Uterus (tissue), 4 donors: Measurements from ENCODE around the gene PRR15. TPM values are rescaled to one million over a fixed set of nuclear protein-coding genes. Genes with fewer than 3 reads are reported as not detected.

Source experiments
- DNase-seq, 2 donors: peaks; one replicate each; pipeline ENCODE4 v3.0.0-alpha.2; 2019 to 2020
- H3K27ac ChIP-seq, 2 donors: fragments of 200-600 bp; sonication (generic); 1 replicate in 1 of 2; 2 replicates in 1 of 2; pipeline ENCODE4 v1.5.1; 2016 to 2018
- H3K27me3 ChIP-seq, 2 donors: fragments of 200-600 bp; sonication (generic); one replicate each; pipeline ENCODE4 v1.5.1; 2018 to 2019; ENCODE audit warnings: control low read depth in 1 of 2
- H3K36me3 ChIP-seq, 2 donors: fragments of 200-600 bp; sonication (generic); one replicate each; pipeline ENCODE4 v1.5.1; 2019; ENCODE audit warnings: control low read depth in 1 of 2
- H3K4me1 ChIP-seq, 2 donors: fragments of 200-600 bp; sonication (generic); one replicate each; pipeline ENCODE4 v1.5.1; 2018 to 2019; ENCODE audit warnings: control low read depth in 1 of 2
- H3K4me3 ChIP-seq, 2 donors: fragments of 200-600 bp; sonication (generic); 1 replicate in 1 of 2; 2 replicates in 1 of 2; pipeline ENCODE4 v1.5.1; 2018 to 2019; ENCODE audit warnings: mild to moderate bottlenecking in 1 of 2
- H3K9me3 ChIP-seq, 2 donors: fragments of 200-600 bp; sonication (generic); one replicate each; pipeline ENCODE4 v1.5.1; 2019; ENCODE audit warnings: control low read depth in 1 of 2
- POLR2A ChIP-seq, 2 donors: fragments of 450-650 bp; IDR thresholded peaks; one replicate each; pipeline ENCODE4 v1.6.1; 2016; ENCODE audit warnings: antibody characterized with exemption in 2 of 2, mild to moderate bottlenecking in 1 of 2, moderate library complexity in 1 of 2
- intact Hi-C: fragments of 100-400 bp; cut with DNase I; formaldehyde crosslinking; loops from one replicate; pipeline ENCODE4 v1.15.1; 2023; ENCODE audit warnings: low total_unique reads
- total RNA-seq, 4 donors: library from RNA; depleted of rRNA in 3 of 4; stranded (reverse); fragments of >200 nt in 3 of 4; gene quantifications; one replicate each; pipeline versions ENCODE4 v1.1.0 to v1.2.4, GENCODE V29; 2014 to 2023
- TF ChIP-seq, protein P1 (sequence below), 4 experiments: fragments of 200-600 bp in 2 of 4; fragments of 450-650 bp in 2 of 4; sonication (generic) in 2 of 4; IDR thresholded peaks; one replicate each; pipeline ENCODE4 v1.5.1; 2016 to 2019; ENCODE audit warnings: antibody characterized with exemption in 4 of 4, mild to moderate bottlenecking in 2 of 4, moderate library complexity in 1 of 4
- donor health status: DM: yes; HTN: yes; CAD: no.

Gene PRR15
- total RNA-seq, 4 donors from 2014 or later = 1.8 to 2.3 TPM; not detected in 2

DNA sequence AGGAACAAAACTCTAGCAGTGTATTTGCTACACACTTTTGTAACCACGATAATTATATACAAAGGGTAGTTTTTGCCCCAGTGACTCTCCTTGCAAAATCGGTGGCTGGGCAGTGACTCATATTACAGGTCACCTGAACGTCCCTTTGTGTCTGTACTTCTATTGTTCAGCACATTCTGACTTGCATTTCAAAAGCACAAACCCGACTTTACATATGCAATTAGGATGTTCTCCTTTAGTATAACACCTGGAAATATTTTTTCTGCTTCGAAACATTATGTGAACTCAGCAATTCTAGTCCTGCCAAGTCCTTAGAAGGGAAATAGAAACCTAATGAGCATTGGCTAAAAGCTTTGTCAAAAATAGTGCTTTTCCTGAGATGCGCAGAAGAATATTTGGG is 6.0 kb downstream of the PRR15 start:
- intact Hi-C loops = no loop called here
- Histone ChIP-seq H3K9me3 (no peaks in the 10 kb centered on the region), H3K4me1 (no peaks in the 10 kb centered on the region), H3K4me3 (no peak overlapping the region), H3K36me3 (no peaks in the 10 kb centered on the region), H3K27me3 (no peaks in the 10 kb centered on the region), H3K27ac (no peak overlapping the region)
- TF ChIP-seq, protein P1, sequence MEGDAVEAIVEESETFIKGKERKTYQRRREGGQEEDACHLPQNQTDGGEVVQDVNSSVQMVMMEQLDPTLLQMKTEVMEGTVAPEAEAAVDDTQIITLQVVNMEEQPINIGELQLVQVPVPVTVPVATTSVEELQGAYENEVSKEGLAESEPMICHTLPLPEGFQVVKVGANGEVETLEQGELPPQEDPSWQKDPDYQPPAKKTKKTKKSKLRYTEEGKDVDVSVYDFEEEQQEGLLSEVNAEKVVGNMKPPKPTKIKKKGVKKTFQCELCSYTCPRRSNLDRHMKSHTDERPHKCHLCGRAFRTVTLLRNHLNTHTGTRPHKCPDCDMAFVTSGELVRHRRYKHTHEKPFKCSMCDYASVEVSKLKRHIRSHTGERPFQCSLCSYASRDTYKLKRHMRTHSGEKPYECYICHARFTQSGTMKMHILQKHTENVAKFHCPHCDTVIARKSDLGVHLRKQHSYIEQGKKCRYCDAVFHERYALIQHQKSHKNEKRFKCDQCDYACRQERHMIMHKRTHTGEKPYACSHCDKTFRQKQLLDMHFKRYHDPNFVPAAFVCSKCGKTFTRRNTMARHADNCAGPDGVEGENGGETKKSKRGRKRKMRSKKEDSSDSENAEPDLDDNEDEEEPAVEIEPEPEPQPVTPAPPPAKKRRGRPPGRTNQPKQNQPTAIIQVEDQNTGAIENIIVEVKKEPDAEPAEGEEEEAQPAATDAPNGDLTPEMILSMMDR (IDR thresholded peaks at IDR 0.05) = no peak
- TF ChIP-seq POLR2A (IDR thresholded peaks at IDR 0.05) = no peak
- DNase-seq = no peak

DNA sequence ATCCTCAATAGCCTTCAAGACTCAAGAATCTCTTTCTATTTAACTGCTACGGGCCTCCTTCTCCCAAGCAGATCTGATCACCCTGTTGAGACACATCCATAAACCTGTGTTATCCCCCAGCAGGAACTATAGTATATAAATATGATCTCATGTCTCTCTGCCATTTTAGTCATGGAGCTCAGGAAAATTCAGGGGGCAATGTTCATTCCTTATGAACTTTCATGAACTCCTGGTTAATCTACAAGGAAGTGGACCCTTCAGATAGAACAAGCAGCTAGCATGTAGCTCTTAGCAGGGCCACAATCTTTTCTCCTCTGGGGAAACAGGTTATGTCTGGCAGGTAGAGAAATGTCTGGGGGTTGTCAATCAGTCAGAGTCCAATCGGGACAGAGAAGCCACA is 8.9 kb downstream of the PRR15 start:
- no peak for DNase-seq
- peaks cover 0 to 4% of the 10 kb centered on the region in 2 donors for H3K9me3 ChIP-seq
- H3K27ac ChIP-seq = no peak overlapping the region
- no peak overlapping the region for H3K4me3 ChIP-seq
- H3K4me1 ChIP-seq = no peaks in the 10 kb centered on the region
- intact Hi-C loops = no loop called here
- TF ChIP-seq, protein P1 (IDR thresholded peaks at IDR 0.05) = no peak
- no peak for TF ChIP-seq POLR2A (IDR thresholded peaks at IDR 0.05)
- no peaks in the 10 kb centered on the region for H3K27me3 ChIP-seq
- H3K36me3 ChIP-seq = no peaks in the 10 kb centered on the region

DNA sequence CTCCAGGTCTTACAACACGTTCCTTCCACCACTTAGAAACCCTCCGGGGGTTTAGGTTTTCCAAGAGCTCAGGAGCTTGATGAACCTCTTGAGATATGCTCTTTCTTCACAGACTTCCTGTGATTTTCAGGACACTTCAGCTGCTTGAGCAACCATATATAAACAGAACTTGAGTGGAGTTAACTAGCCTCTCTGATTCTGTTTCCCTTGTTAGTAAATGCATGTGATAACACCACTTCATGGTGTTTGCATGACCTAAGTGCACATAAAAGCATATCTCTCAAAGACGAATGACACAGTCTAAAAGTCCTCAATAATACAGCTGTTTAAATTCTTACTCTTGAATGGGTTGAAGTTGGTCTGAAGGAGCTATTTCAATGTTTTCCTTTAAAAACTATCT is 9.9 kb downstream of the PRR15 start:
- no peak overlapping the region for H3K27ac ChIP-seq
- intact Hi-C loops = no loop called here
- TF ChIP-seq, protein P1 (IDR thresholded peaks at IDR 0.05) = no peak
- no peaks in the 10 kb centered on the region for H3K36me3 ChIP-seq
- no peak for DNase-seq
- H3K27me3 ChIP-seq = no peaks in the 10 kb centered on the region
- H3K4me1 ChIP-seq = no peaks in the 10 kb centered on the region
- no peak overlapping the region for H3K4me3 ChIP-seq
- H3K9me3 ChIP-seq = peaks cover 0 to 4% of the 10 kb centered on the region in 2 donors

DNA sequence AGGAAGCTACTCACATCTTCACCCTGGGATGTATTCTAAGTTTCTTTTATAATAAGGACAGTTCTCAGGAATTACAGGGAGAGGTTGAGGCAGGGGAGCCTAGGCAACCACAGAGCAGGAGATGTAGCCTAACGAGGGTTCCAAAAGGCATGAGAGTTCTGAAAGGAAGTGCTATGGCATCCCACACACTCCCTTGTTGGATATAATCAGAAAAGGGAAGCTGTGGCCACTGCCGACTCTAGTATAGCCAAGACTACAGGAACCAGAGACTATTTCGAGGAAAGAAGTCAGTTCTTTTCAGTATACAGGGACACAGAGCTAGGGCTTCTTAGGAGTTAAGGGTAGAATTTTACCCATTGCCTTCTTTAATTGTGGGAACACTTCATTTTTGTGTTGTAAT is 11.0 kb downstream of the PRR15 start:
- Histone ChIP-seq H3K27ac (no peak overlapping the region), H3K4me1 (no peaks in the 10 kb centered on the region), H3K36me3 (no peaks in the 10 kb centered on the region), H3K4me3 (no peak overlapping the region), H3K9me3 (peaks cover 0 to 4% of the 10 kb centered on the region in 2 donors), H3K27me3 (no peaks in the 10 kb centered on the region)
- intact Hi-C loops = no loop called here
- TF ChIP-seq, protein P1 (IDR thresholded peaks at IDR 0.05) = no peak
- TF ChIP-seq POLR2A (IDR thresholded peaks at IDR 0.05) = no peak
- DNase-seq = no peak

DNA sequence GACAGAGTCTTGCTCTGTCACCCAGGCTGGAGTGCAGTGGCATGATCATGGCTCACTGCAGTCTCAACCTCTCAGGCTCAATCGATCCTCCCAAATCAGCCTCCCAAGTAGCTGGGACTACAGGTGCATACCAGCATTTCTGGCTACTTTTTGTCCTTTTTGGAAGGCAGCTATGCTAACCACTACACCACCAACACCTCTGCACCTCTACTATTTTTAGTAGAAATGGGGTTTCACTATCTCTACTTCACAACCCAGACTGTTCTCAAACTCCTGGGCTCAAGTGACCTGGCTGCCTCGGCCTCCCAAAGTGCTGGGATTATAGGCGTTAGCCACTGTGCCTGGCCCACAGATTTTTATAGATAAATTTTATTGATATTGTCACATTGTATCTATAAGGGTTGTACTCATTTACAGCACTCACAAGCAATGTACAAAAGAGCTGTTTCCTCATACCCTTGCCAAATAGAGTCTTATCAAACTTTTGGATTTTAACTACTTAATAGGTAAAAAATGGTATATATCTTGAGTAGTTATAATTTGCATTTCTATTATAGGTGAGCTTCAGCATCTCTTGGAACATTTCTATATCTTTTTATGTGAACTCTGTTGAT is 23.7 kb downstream of the PRR15 start:
- Histone ChIP-seq H3K4me3 (no peak overlapping the region), H3K4me1 (no peaks in the 10 kb centered on the region), H3K27ac (no peak overlapping the region), H3K9me3 (no peaks in the 10 kb centered on the region), H3K27me3 (no peaks in the 10 kb centered on the region), H3K36me3 (no peaks in the 10 kb centered on the region)
- intact Hi-C loops = no loop called here
- no peak for DNase-seq
- TF ChIP-seq, protein P1 (IDR thresholded peaks at IDR 0.05) = no peak
- TF ChIP-seq POLR2A (IDR thresholded peaks at IDR 0.05) = no peak
